ENCODE results near the gene DCBLD2. TPM values are rescaled to one million over a fixed set of nuclear protein-coding genes. Genes with fewer than 3 reads are reported as not detected.

The DCBLD2 gene
- total RNA-seq, 3 donors from 2014 or later, result 9.6 to 34.8 (median 17.5) TPM

DNA sequence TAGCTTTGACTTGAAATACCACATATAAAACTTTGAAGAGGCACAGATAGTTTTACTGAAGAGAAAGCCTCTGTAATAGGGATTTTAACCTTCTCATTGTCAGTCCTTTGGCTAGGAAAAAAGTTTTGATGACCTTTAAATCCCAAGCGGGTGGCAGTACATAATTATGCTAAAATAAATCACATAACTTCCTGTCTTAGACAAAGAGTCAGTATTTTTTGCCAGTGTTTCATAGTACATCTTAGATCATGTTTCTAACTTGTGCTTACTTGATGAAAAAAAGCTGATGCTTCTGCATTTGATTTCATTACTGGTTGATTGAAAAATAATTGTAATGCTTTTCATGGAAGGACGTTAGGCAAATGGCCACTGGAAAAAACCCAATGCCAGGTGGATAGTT lies 132.5 kb downstream of the DCBLD2 start:
- H3K4me1 ChIP-seq (ENCODE audit: low read depth), result no peaks in the 10 kb centered on the region
- TF ChIP-seq, protein P1, sequence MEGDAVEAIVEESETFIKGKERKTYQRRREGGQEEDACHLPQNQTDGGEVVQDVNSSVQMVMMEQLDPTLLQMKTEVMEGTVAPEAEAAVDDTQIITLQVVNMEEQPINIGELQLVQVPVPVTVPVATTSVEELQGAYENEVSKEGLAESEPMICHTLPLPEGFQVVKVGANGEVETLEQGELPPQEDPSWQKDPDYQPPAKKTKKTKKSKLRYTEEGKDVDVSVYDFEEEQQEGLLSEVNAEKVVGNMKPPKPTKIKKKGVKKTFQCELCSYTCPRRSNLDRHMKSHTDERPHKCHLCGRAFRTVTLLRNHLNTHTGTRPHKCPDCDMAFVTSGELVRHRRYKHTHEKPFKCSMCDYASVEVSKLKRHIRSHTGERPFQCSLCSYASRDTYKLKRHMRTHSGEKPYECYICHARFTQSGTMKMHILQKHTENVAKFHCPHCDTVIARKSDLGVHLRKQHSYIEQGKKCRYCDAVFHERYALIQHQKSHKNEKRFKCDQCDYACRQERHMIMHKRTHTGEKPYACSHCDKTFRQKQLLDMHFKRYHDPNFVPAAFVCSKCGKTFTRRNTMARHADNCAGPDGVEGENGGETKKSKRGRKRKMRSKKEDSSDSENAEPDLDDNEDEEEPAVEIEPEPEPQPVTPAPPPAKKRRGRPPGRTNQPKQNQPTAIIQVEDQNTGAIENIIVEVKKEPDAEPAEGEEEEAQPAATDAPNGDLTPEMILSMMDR (IDR thresholded peaks at IDR 0.05), result no peak
- no peaks in the 10 kb centered on the region for H3K9me3 ChIP-seq
- H3K36me3 ChIP-seq (ENCODE audit: low read depth), result no peaks in the 10 kb centered on the region
- intact Hi-C loops (cut with DNase I, micrococcal nuclease), result no loop called here
- H3K4me3 ChIP-seq, result no peak overlapping the region
- DNase-seq, result no peak
- no peak for ATAC-seq

DNA sequence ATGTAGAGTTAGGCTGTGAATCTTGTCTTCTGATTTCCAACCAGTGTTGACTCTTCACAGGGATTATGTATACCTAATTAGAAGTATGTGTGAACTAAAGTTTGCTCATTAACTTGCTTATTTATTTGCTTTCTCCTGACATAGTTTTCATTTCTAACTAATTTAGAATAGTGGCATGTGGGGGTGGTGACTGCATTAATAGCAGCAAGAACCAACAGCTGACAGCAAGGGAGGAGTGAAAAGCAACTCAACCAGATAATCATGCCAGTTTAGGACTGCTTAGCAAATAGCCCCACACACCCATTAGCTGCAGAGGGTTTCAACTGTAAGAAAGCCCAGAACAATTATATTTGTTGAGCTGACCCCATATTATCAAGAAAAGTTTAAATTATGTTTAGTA lies 134.6 kb downstream of the DCBLD2 start:
- DNase-seq, result no peak
- no peaks in the 10 kb centered on the region for H3K36me3 ChIP-seq (ENCODE audit: low read depth)
- no peaks in the 10 kb centered on the region for H3K4me1 ChIP-seq (ENCODE audit: low read depth)
- H3K9me3 ChIP-seq, result no peaks in the 10 kb centered on the region
- TF ChIP-seq, protein P1 (IDR thresholded peaks at IDR 0.05), result no peak
- no peak overlapping the region for H3K4me3 ChIP-seq
- intact Hi-C loops (cut with DNase I, micrococcal nuclease), result no loop called here
- ATAC-seq, result no peak

DNA sequence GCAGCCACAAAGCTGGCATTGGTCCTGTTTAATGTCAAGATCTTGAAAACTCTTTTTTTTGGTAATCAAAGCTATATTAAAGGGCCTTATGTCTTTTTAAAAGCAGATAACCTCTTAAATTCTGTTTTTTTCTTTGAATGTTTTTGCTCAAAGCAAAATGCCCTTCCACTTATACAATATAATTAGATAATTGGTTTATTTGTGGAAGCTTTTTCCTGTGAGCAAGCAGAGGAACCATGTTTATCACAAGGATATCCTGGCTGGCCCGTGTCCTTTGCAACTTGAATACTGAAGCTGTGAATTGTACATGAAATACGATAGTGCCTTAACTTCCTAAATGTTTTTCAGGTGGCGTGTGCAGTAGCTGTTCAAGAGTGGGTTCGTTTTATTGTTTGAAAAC lies 135.8 kb downstream of the DCBLD2 start:
- Histone ChIP-seq H3K4me3 (no peak overlapping the region), H3K9me3 (no peaks in the 10 kb centered on the region), H3K36me3 (ENCODE audit: low read depth) (no peaks in the 10 kb centered on the region), H3K4me1 (ENCODE audit: low read depth) (no peaks in the 10 kb centered on the region)
- TF ChIP-seq, protein P1 (IDR thresholded peaks at IDR 0.05), result no peak
- intact Hi-C loops (cut with DNase I, micrococcal nuclease), result no loop called here
- ATAC-seq (no peak), DNase-seq (no peak)

DNA sequence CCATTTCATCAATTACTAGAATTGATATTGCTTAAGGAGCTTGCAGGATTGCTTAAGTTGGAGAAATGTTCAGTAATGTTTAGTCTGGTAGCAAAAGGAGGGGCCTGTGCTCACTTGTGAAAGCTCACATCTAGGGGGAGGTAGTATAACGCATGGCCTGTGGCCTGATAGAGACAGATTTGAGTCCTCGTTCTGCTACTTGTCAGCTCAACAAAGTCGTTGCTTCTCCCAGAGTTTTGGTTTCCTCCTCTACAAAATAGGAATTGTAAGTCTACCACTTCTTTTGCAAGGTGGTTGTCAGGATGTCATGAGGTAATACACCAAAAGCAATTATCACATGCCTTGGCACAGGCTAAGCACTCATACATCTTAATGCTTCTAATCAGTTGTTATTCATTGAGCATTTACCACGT lies 137.0 kb downstream of the DCBLD2 start:
- Histone ChIP-seq H3K4me1 (ENCODE audit: low read depth) (no peaks in the 10 kb centered on the region), H3K9me3 (no peaks in the 10 kb centered on the region), H3K4me3 (no peak overlapping the region), H3K36me3 (ENCODE audit: low read depth) (no peaks in the 10 kb centered on the region)
- intact Hi-C loops (cut with DNase I, micrococcal nuclease), result no loop called here
- TF ChIP-seq, protein P1 (IDR thresholded peaks at IDR 0.05), result no peak
- DNase-seq (no peak), ATAC-seq (no peak)

GRCh38 chr3:98763819-98764418 lies 137.6 kb downstream of the DCBLD2 start:
- intact Hi-C loops (cut with DNase I, micrococcal nuclease), result no loop called here
- DNase-seq (no peak), ATAC-seq (no peak)
- Histone ChIP-seq H3K9me3 (no peaks in the 10 kb centered on the region), H3K4me3 (no peak overlapping the region), H3K36me3 (ENCODE audit: low read depth) (no peaks in the 10 kb centered on the region), H3K4me1 (ENCODE audit: low read depth) (no peaks in the 10 kb centered on the region)
- TF ChIP-seq, protein P1 (IDR thresholded peaks at IDR 0.05), result no peak

GRCh38 chr3:98763076-98763475 lies 138.4 kb downstream of the DCBLD2 start, which contains the start of gene ST3GAL6:
Gene ST3GAL6, plus strand, starts transcription at chr3:98763340. Its CDS starts 5,101 bp downstream, at chr3:98768441.
- H3K4me1 ChIP-seq (ENCODE audit: low read depth), result no peaks in the 10 kb centered on the region
- ATAC-seq (peak; percentile 60), DNase-seq (peak in 1 of 3 donors; percentile 46)
- TF ChIP-seq, protein P1 (IDR thresholded peaks at IDR 0.05), result no peak
- intact Hi-C loops (cut with DNase I, micrococcal nuclease), result no loop called here
- no peak within 1 kb of the TSS for H3K4me3 ChIP-seq
- H3K9me3 ChIP-seq, result no peaks in the 10 kb centered on the region
- H3K36me3 ChIP-seq (ENCODE audit: low read depth), result no peaks in the 10 kb centered on the region

Measured in mucosa of descending colon (tissue), 3 donors.